MG63 (cell line): ENCODE data around the gene MEF2D. TPM values are rescaled to one million over a fixed set of nuclear protein-coding genes. Genes with fewer than 3 reads are reported as not detected.
A peak's percentile ranks its signal among the peaks of the same experiment; 100 is the strongest.

Source experiments
- DNase-seq: peaks from one replicate; pipeline ENCODE4 v3.0.0-alpha.2; 2020
- H3K27me3 ChIP-seq: fragments of 250-450 bp; sonication (Bioruptor Pico); 2 replicates; pipeline ENCODE4 v1.5.1; 2020; ENCODE audit warnings: mild to moderate bottlenecking, moderate library complexity
- H3K36me3 ChIP-seq: fragments of 250-450 bp; sonication (Bioruptor Pico); 2 replicates; pipeline ENCODE4 v1.5.1; 2020; ENCODE audit warnings: mild to moderate bottlenecking, moderate library complexity
- H3K4me3 ChIP-seq: fragments of 250-450 bp; sonication (Bioruptor Pico); 2 replicates; pipeline ENCODE4 v1.5.1; 2020; ENCODE audit warnings: mild to moderate bottlenecking, moderate library complexity
- H3K9me3 ChIP-seq: fragments of 250-450 bp; sonication (Bioruptor Pico); 2 replicates; pipeline ENCODE4 v1.5.1; 2020; ENCODE audit warnings: mild to moderate bottlenecking, moderate library complexity
- total RNA-seq: library from RNA; depleted of rRNA; stranded (reverse); fragments of >200 nt; shearing (Covaris generic); gene quantifications from 2 replicates; pipeline ENCODE4 v1.2.3, GENCODE V29; 2014; ENCODE audit warnings: low replicate concordance

The MEF2D gene
- total RNA-seq, 1 experiment from 2014 or later: 11.7 TPM

DNA sequence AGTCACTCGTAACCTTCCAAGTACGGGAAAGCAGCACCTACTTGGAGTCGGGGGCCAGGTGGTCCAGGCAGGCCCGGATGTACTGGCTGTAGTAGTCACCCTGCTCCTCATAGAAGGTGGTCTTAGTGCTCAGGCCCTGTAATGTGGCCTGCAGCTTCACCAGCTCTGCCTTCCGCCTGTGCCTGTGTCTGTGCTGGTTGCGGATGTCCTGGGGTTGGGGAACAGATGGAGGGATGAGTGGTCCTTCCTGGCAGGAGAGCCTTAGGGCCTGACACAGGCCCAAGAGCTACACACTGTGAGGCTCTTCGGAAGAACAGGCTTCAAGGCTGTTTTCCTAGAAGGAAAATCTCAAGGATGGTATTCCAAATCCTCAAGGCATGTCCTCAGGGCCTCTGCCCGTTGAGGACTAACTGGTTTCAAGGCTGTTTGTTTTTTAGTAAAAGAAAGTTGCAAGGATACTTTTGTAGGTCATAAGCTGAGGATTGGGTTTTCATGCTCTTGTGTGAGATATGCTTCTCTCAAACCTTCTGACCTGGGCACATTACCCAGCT is 28.4 kb upstream of the MEF2D start:
- Histone ChIP-seq H3K36me3 (peaks cover 84% of the 10 kb centered on the region), H3K4me3 (no peak overlapping the region), H3K9me3 (no peaks in the 10 kb centered on the region), H3K27me3 (no peaks in the 10 kb centered on the region)
- DNase-seq: no peak

- no peak for DNase-seq
- Histone ChIP-seq H3K9me3 (no peaks in the 10 kb centered on the region), H3K27me3 (no peaks in the 10 kb centered on the region), H3K36me3 (peaks cover 79% of the 10 kb centered on the region), H3K4me3 (no peak overlapping the region)
Observed at GRCh38 chr1:156528231-156528630, 27.7 kb upstream of the MEF2D start.

- Histone ChIP-seq H3K36me3 (peaks cover 72% of the 10 kb centered on the region), H3K9me3 (no peaks in the 10 kb centered on the region), H3K27me3 (no peaks in the 10 kb centered on the region), H3K4me3 (no peak overlapping the region)
- no peak for DNase-seq
Observed at GRCh38 chr1:156527584-156527983, 27.0 kb upstream of the MEF2D start.

DNA sequence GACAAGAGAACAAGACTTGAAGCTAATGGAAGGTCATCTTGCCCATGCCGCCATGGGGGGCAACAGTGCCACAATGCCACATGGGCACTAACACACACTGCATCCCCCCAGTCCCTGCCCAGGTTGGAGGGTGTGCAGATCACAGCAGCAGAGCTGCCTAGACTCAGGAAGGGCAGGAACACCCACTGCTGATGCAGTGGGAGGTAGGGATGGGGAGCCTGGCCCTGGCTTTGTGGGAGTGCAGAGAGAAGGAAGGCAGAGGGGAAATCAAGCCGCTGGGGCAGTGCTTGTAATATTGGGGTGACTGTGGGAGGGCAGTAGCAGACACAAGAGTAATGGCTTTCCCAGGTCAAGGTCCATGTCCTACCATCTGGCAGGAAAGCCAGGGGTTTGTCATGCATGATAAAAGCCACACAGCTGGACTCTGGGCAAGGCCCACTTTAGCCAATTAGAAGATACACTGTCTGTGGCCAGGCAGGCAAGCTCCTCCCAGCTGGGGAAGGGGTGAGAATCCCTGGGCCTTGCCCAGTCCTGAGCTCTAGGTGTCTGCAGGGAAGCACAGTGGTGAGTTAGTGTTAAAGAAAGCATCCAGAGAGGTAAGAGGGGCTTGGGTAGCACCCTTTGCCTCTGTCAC is 25.4 kb upstream of the MEF2D start:
- no peak for DNase-seq

GRCh38 chr1:156525071-156525501 is 24.5 kb upstream of the MEF2D start:
- Histone ChIP-seq H3K27me3 (no peaks in the 10 kb centered on the region), H3K4me3 (no peak overlapping the region), H3K36me3 (peaks cover 53% of the 10 kb centered on the region), H3K9me3 (no peaks in the 10 kb centered on the region)
- no peak for DNase-seq

More for the DNA sequence above, 25.4 kb upstream of the MEF2D start:
- Histone ChIP-seq H3K9me3 (no peaks in the 10 kb centered on the region), H3K4me3 (no peak overlapping the region), H3K27me3 (no peaks in the 10 kb centered on the region), H3K36me3 (peaks cover 62% of the 10 kb centered on the region)

DNA sequence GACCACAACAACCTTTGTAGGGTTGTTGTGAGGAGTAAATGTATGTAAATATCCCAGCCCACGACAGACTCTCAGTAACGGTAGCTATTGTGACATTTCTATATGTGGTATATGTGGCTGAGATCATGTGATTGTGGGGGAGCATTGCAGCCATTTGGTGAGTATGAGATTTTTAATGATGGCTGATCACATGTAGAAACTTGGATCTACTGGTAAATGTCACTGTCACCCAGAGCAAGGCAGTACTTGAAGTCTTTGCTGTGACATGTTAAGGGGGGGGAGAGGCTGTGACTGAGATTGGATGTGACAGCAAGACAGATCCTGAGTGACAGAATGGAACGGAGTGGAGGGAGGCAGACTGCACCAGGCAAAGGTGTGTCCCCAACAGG is 23.9 kb upstream of the MEF2D start:
- Histone ChIP-seq H3K4me3 (no peak overlapping the region), H3K27me3 (no peaks in the 10 kb centered on the region), H3K36me3 (peaks cover 49% of the 10 kb centered on the region), H3K9me3 (no peaks in the 10 kb centered on the region)
- no peak for DNase-seq

GRCh38 chr1:156523801-156524480 is 23.4 kb upstream of the MEF2D start:
- Histone ChIP-seq H3K27me3 (no peaks in the 10 kb centered on the region), H3K36me3 (peaks cover 44% of the 10 kb centered on the region), H3K4me3 (no peak overlapping the region), H3K9me3 (no peaks in the 10 kb centered on the region)
- no peak for DNase-seq

GRCh38 chr1:156522443-156522970 is 21.9 kb upstream of the MEF2D start:
- Histone ChIP-seq H3K9me3 (no peaks in the 10 kb centered on the region), H3K4me3 (no peak overlapping the region), H3K36me3 (peaks cover 32% of the 10 kb centered on the region), H3K27me3 (no peaks in the 10 kb centered on the region)
- DNase-seq: no peak

GRCh38 chr1:156517748-156518147 is 17.2 kb upstream of the MEF2D start:
- Histone ChIP-seq H3K4me3 (no peak overlapping the region), H3K27me3 (no peaks in the 10 kb centered on the region)
- no peak for DNase-seq

GRCh38 chr1:156516821-156517220 is 16.2 kb upstream of the MEF2D start:
- H3K4me3 ChIP-seq: no peak overlapping the region
- DNase-seq: no peak
- no peaks in the 10 kb centered on the region for H3K36me3 ChIP-seq
- no peaks in the 10 kb centered on the region for H3K9me3 ChIP-seq
- no peaks in the 10 kb centered on the region for H3K27me3 ChIP-seq

More at GRCh38 chr1:156517748-156518147, 17.2 kb upstream of the MEF2D start:
- Histone ChIP-seq H3K9me3 (no peaks in the 10 kb centered on the region), H3K36me3 (no peaks in the 10 kb centered on the region)

GRCh38 chr1:156515956-156516355 is 15.4 kb upstream of the MEF2D start:
- Histone ChIP-seq H3K27me3 (no peaks in the 10 kb centered on the region), H3K36me3 (no peaks in the 10 kb centered on the region), H3K4me3 (no peak overlapping the region), H3K9me3 (no peaks in the 10 kb centered on the region)
- DNase-seq: no peak

GRCh38 chr1:156513185-156513584 is 12.6 kb upstream of the MEF2D start:
- Histone ChIP-seq H3K9me3 (no peaks in the 10 kb centered on the region), H3K27me3 (no peaks in the 10 kb centered on the region), H3K4me3 (no peak overlapping the region), H3K36me3 (no peaks in the 10 kb centered on the region)
- DNase-seq: no peak

DNA sequence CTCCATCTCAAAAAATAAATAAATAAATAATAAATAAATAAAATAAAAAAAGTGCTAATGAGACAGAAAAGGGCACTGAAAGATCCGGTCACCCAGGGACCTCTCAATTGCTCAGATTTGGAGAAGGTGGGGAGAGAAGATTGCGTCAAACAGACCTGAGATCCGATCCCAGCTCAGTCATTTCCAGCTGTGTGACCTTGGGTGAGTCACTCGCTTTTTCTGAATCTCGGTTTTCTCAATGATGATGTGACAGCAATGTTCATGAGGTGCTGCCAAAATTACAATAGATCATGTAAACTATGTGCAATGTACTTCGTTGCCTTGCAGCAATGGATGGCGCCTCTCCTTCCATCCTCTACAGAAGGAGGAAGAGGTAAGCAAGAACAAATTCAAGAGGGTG is 11.1 kb upstream of the MEF2D start:
- DNase-seq: peak; percentile 35
- H3K36me3 ChIP-seq: no peaks in the 10 kb centered on the region
- H3K9me3 ChIP-seq: no peaks in the 10 kb centered on the region
- H3K27me3 ChIP-seq: no peaks in the 10 kb centered on the region
- H3K4me3 ChIP-seq: no peak overlapping the region

GRCh38 chr1:156510709-156511108 is 10.1 kb upstream of the MEF2D start:
- Histone ChIP-seq H3K27me3 (no peaks in the 10 kb centered on the region), H3K4me3 (no peak overlapping the region), H3K36me3 (no peaks in the 10 kb centered on the region), H3K9me3 (no peaks in the 10 kb centered on the region)
- DNase-seq: peak; percentile 67

- H3K9me3 ChIP-seq: no peaks in the 10 kb centered on the region
- no peaks in the 10 kb centered on the region for H3K27me3 ChIP-seq
- DNase-seq: no peak
- no peaks in the 10 kb centered on the region for H3K36me3 ChIP-seq
- no peak overlapping the region for H3K4me3 ChIP-seq
Observed at GRCh38 chr1:156509424-156510034, 9.0 kb upstream of the MEF2D start.

- no peaks in the 10 kb centered on the region for H3K27me3 ChIP-seq
- H3K36me3 ChIP-seq: no peaks in the 10 kb centered on the region
- no peak for DNase-seq
- no peaks in the 10 kb centered on the region for H3K9me3 ChIP-seq
- no peak overlapping the region for H3K4me3 ChIP-seq
Observed at GRCh38 chr1:156508955-156509234, 8.3 kb upstream of the MEF2D start.

GRCh38 chr1:156508205-156508954 is 7.8 kb upstream of the MEF2D start:
- Histone ChIP-seq H3K4me3 (no peak overlapping the region), H3K9me3 (no peaks in the 10 kb centered on the region), H3K27me3 (no peaks in the 10 kb centered on the region), H3K36me3 (no peaks in the 10 kb centered on the region)
- DNase-seq: peak; percentile 87
